HEK293 (cell line): Measurements from ENCODE around the gene OR56A3.

ENCODE experiments used
- BCL11A ChIP-seq: fragments of 450-650 bp; formaldehyde crosslinking; IDR thresholded peaks from 2 replicates; pipeline ENCODE4 v1.5.1; 2016; ENCODE audit warnings: low read depth, missing biosample characterization, missing genetic modification characterization
- EGR2 ChIP-seq: fragments of 450-650 bp; formaldehyde crosslinking; IDR thresholded peaks from 2 replicates; pipeline ENCODE4 v1.5.1; 2016; ENCODE audit warnings: low read depth, missing biosample characterization, missing genetic modification characterization
- RBAK ChIP-seq: fragments of 450-650 bp; formaldehyde crosslinking; IDR thresholded peaks from 2 replicates; pipeline ENCODE4 v1.5.1; 2016; ENCODE audit warnings: missing biosample characterization, missing genetic modification characterization
- ZBTB17 ChIP-seq: fragments of 450-650 bp; formaldehyde crosslinking; IDR thresholded peaks from 2 replicates; pipeline ENCODE4 v1.5.1; 2016; ENCODE audit warnings: missing biosample characterization, missing genetic modification characterization
- ZBTB8A ChIP-seq: fragments of 450-650 bp; formaldehyde crosslinking; IDR thresholded peaks from 2 replicates; pipeline ENCODE4 v1.5.1; 2016; ENCODE audit warnings: missing biosample characterization, missing genetic modification characterization
- ZNF174 ChIP-seq: fragments of 450-650 bp; formaldehyde crosslinking; IDR thresholded peaks from 2 replicates; pipeline ENCODE4 v1.5.0; 2017; ENCODE audit warnings: missing biosample characterization, mild to moderate bottlenecking, missing genetic modification characterization
- ZNF223 ChIP-seq: fragments of 450-650 bp; formaldehyde crosslinking; IDR thresholded peaks from 2 replicates; pipeline ENCODE4 v1.5.1; 2016; ENCODE audit warnings: missing biosample characterization, missing genetic modification characterization
- ZNF274 ChIP-seq, 2 experiments: fragments of 200-500 bp in 1 of 2; fragments of 450-650 bp in 1 of 2; sonication (Bioruptor generic) in 1 of 2; formaldehyde crosslinking in 1 of 2; IDR thresholded peaks; 2 replicates each; pipeline versions ENCODE4 v1.5.1 to v1.6.1; 2014 to 2016; ENCODE audit warnings: borderline replicate concordance in 1 of 2, inconsistent platforms in 1 of 2, low read length in 1 of 2, missing biosample characterization in 1 of 2, missing genetic modification characterization in 1 of 2
- ZNF776 ChIP-seq: fragments of 450-650 bp; formaldehyde crosslinking; IDR thresholded peaks from 2 replicates; pipeline ENCODE4 v1.5.0; 2017; ENCODE audit warnings: missing biosample characterization, missing genetic modification characterization, borderline replicate concordance
- ZSCAN30 ChIP-seq: fragments of 450-650 bp; IDR thresholded peaks from 2 replicates; pipeline ENCODE4 v1.5.1; 2018; ENCODE audit warnings: missing biosample characterization, mild to moderate bottlenecking, missing genetic modification characterization, moderate library complexity
- TF ChIP-seq, protein P1 (sequence below): fragments of 450-650 bp; formaldehyde crosslinking; IDR thresholded peaks from 2 replicates; pipeline ENCODE4 v1.5.1; 2016; ENCODE audit warnings: missing biosample characterization, missing genetic modification characterization
- TF ChIP-seq, protein P2 (sequence below): IDR thresholded peaks from 2 replicates; pipeline ENCODE4 v1.6.1; 2011; ENCODE audit warnings: mild to moderate bottlenecking, low read depth, low read length, borderline replicate concordance
- TF ChIP-seq, protein P3 (sequence below): fragments of 450-650 bp; formaldehyde crosslinking; IDR thresholded peaks from 2 replicates; pipeline ENCODE4 v1.5.1; 2016; ENCODE audit warnings: missing biosample characterization, missing genetic modification characterization
- TF ChIP-seq, protein P4 (sequence below): fragments of 450-650 bp; formaldehyde crosslinking; IDR thresholded peaks from 2 replicates; pipeline ENCODE4 v1.5.1; 2016; ENCODE audit warnings: missing biosample characterization, missing genetic modification characterization

DNA sequence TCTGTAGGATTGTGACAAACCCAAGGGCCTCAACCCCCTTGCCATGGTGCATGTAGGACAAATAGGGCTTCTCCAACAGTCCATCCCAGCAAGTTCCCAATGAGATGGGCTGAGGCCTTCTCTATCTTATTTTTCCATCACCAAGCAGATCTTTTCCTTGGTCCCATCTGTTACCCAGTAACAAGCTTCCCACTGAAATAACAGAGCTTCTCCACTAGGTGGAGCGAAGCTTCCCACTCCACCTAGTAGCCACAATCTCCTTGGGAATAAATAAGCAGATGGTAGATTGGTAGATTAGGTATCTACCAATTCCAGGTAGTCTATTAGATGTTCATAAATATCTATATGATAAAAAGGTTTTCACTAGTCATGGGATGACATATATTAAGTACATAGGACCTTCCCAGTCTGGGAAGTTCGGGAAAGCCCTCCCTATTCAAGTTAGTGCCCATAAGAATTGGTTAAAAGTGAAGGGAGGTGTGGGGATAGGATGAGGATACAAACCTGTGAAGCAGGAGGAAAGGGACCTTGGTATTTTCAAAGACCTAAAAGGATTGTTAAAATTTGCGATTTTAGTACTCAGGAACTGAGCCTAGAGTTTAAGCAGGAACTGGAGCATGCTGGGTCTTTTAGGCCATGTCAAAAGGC lies 50.7 kb downstream of the OR56A3 start:
- no peak for TF ChIP-seq ZNF776
- TF ChIP-seq, protein P1, sequence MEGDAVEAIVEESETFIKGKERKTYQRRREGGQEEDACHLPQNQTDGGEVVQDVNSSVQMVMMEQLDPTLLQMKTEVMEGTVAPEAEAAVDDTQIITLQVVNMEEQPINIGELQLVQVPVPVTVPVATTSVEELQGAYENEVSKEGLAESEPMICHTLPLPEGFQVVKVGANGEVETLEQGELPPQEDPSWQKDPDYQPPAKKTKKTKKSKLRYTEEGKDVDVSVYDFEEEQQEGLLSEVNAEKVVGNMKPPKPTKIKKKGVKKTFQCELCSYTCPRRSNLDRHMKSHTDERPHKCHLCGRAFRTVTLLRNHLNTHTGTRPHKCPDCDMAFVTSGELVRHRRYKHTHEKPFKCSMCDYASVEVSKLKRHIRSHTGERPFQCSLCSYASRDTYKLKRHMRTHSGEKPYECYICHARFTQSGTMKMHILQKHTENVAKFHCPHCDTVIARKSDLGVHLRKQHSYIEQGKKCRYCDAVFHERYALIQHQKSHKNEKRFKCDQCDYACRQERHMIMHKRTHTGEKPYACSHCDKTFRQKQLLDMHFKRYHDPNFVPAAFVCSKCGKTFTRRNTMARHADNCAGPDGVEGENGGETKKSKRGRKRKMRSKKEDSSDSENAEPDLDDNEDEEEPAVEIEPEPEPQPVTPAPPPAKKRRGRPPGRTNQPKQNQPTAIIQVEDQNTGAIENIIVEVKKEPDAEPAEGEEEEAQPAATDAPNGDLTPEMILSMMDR (tag by site-specific recombination): no peak
- TF ChIP-seq ZSCAN30 (tag by site-specific recombination): no peak
- TF ChIP-seq RBAK (tag by site-specific recombination): no peak
- TF ChIP-seq, protein P2, sequence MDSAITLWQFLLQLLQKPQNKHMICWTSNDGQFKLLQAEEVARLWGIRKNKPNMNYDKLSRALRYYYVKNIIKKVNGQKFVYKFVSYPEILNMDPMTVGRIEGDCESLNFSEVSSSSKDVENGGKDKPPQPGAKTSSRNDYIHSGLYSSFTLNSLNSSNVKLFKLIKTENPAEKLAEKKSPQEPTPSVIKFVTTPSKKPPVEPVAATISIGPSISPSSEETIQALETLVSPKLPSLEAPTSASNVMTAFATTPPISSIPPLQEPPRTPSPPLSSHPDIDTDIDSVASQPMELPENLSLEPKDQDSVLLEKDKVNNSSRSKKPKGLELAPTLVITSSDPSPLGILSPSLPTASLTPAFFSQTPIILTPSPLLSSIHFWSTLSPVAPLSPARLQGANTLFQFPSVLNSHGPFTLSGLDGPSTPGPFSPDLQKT: no peak
- TF ChIP-seq ZNF174 (tag by site-specific recombination): no peak
- TF ChIP-seq ZBTB17 (tag by site-specific recombination): no peak
- no peak for TF ChIP-seq ZBTB8A (tag by site-specific recombination)
- no peak for TF ChIP-seq BCL11A (tag by site-specific recombination)
- TF ChIP-seq, protein P3, sequence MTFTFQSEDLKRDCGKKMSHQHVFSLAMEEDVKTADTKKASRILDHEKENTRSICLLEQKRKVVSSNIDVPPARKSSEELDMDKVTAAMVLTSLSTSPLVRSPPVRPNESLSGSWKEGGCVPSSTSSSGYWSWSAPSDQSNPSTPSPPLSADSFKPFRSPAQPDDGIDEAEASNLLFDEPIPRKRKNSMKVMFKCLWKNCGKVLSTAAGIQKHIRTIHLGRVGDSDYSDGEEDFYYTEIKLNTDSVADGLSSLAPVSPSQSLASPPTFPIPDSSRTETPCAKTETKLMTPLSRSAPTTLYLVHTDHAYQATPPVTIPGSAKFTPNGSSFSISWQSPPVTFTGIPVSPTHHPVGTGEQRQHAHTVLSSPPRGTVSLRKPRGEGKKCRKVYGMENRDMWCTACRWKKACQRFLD (tag by site-specific recombination): no peak
- TF ChIP-seq ZNF223 (tag by site-specific recombination): no peak
- TF ChIP-seq EGR2 (tag by site-specific recombination): no peak
- TF ChIP-seq, protein P4, sequence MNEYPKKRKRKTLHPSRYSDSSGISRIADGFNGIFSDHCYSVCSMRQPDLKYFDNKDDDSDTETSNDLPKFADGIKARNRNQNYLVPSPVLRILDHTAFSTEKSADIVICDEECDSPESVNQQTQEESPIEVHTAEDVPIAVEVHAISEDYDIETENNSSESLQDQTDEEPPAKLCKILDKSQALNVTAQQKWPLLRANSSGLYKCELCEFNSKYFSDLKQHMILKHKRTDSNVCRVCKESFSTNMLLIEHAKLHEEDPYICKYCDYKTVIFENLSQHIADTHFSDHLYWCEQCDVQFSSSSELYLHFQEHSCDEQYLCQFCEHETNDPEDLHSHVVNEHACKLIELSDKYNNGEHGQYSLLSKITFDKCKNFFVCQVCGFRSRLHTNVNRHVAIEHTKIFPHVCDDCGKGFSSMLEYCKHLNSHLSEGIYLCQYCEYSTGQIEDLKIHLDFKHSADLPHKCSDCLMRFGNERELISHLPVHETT (tag by site-specific recombination): no peak
- no peak for TF ChIP-seq ZNF274 (IDR thresholded peaks at IDR 0.05; ENCODE audit: low read length)
- no peak for TF ChIP-seq ZNF274 (tag by site-specific recombination; IDR thresholded peaks at IDR 0.05; ENCODE audit: borderline replicate concordance)
